Trophoblast cell (in vitro differentiated cells and primary cell): ENCODE measurements around the gene RABL6.

Source experiments
- DNase-seq, 2 donors: peaks; one replicate each; pipeline ENCODE4 v3.0.0-alpha.2; 2016
- H2AFZ ChIP-seq: 2 replicates; pipeline ENCODE4 v1.6.1; 2013; ENCODE audit warnings: low read length, moderate library complexity, mild to moderate bottlenecking; ENCODE audit not compliant: insufficient read depth, poor library complexity
- H2AK5ac ChIP-seq: 2 replicates; pipeline ENCODE4 v1.6.1; 2013; ENCODE audit warnings: mild to moderate bottlenecking, low read length
- H2BK120ac ChIP-seq: 2 replicates; pipeline ENCODE4 v1.6.1; 2013; ENCODE audit warnings: low read length, mild to moderate bottlenecking, moderate library complexity; ENCODE audit not compliant: insufficient read depth, poor library complexity
- H2BK12ac ChIP-seq: 2 replicates; pipeline ENCODE4 v1.6.1; 2013; ENCODE audit warnings: mild to moderate bottlenecking, low read length, moderate library complexity
- H2BK5ac ChIP-seq: 2 replicates; pipeline ENCODE4 v1.6.1; 2013; ENCODE audit warnings: low read length, low read depth, moderate library complexity, mild to moderate bottlenecking; ENCODE audit not compliant: poor library complexity
- H3K14ac ChIP-seq: 2 replicates; pipeline ENCODE4 v1.6.1; 2013; ENCODE audit warnings: mild to moderate bottlenecking, low read length
- H3K18ac ChIP-seq: 2 replicates; pipeline ENCODE4 v1.6.1; 2013; ENCODE audit warnings: mild to moderate bottlenecking, low read length
- H3K23ac ChIP-seq: 2 replicates; pipeline ENCODE4 v1.6.1; 2013; ENCODE audit warnings: low read length
- H3K27ac ChIP-seq: 2 replicates; pipeline ENCODE4 v1.5.1; 2013; ENCODE audit warnings: low read depth, mild to moderate bottlenecking, inconsistent platforms, low read length, moderate library complexity
- H3K27me3 ChIP-seq: 2 replicates; pipeline ENCODE4 v1.6.1; 2013; ENCODE audit warnings: inconsistent platforms, mild to moderate bottlenecking, low read length, moderate library complexity; ENCODE audit not compliant: insufficient read depth
- H3K36me3 ChIP-seq, 2 experiments: 1 replicate in 1 of 2; 2 replicates in 1 of 2; pipeline ENCODE4 v1.6.1; 2013; ENCODE audit warnings: low read length in 2 of 2, mild to moderate bottlenecking in 2 of 2, moderate library complexity in 1 of 2; ENCODE audit not compliant: insufficient read depth in 2 of 2, control insufficient read depth in 1 of 2
- H3K4ac ChIP-seq: 2 replicates; pipeline ENCODE4 v1.6.1; 2013; ENCODE audit warnings: low read depth, mild to moderate bottlenecking, low read length, moderate library complexity
- H3K4me1 ChIP-seq, 2 experiments: 1 replicate in 1 of 2; 2 replicates in 1 of 2; pipeline ENCODE4 v1.6.1; 2013; ENCODE audit warnings: low read length in 2 of 2, mild to moderate bottlenecking in 2 of 2, moderate library complexity in 1 of 2; ENCODE audit not compliant: insufficient read depth in 2 of 2, control insufficient read depth in 1 of 2
- H3K4me2 ChIP-seq: 2 replicates; pipeline ENCODE4 v1.6.1; 2013; ENCODE audit warnings: inconsistent platforms, mild to moderate bottlenecking, low read length, moderate library complexity
- H3K4me3 ChIP-seq: 2 replicates; pipeline ENCODE4 v1.5.1; 2013; ENCODE audit warnings: mild to moderate bottlenecking, low read depth, low read length, inconsistent platforms
- H3K79me1 ChIP-seq: one replicate; pipeline ENCODE4 v1.6.1; 2013; ENCODE audit warnings: low read length
- H3K79me2 ChIP-seq: 2 replicates; pipeline ENCODE4 v1.6.1; 2013; ENCODE audit warnings: low read length, mild to moderate bottlenecking; ENCODE audit not compliant: control insufficient read depth, insufficient read depth, poor library complexity
- H3K9ac ChIP-seq: 2 replicates; pipeline ENCODE4 v1.6.1; 2013; ENCODE audit warnings: mild to moderate bottlenecking, low read length
- H3K9me3 ChIP-seq: 2 replicates; pipeline ENCODE4 v1.6.1; 2013; ENCODE audit warnings: low read depth, mild to moderate bottlenecking, control low read depth, inconsistent platforms, low read length; ENCODE audit not compliant: insufficient read depth
- H4K12ac ChIP-seq: 2 replicates; pipeline ENCODE4 v1.6.1; 2013; ENCODE audit warnings: low read depth, mild to moderate bottlenecking, low read length, moderate library complexity
- H4K8ac ChIP-seq: 2 replicates; pipeline ENCODE4 v1.6.1; 2013; ENCODE audit warnings: low read depth, mild to moderate bottlenecking, low read length, moderate library complexity
- H4K91ac ChIP-seq: one replicate; pipeline ENCODE4 v1.6.1; 2013; ENCODE audit warnings: low read depth, mild to moderate bottlenecking, low read length, moderate library complexity
- WGBS: extraction: QIAGEN DNeasy Blood & Tissue Kit; methylation state at CpG from one replicate; pipeline ENCODE4 v1.1.7; 2013; ENCODE audit warnings: missing lambda C conversion rate; ENCODE audit not compliant: insufficient read length, insufficient coverage; ENCODE audit errors: extremely low coverage; 5-methylcytosine and 5-hydroxymethylcytosine counted together

The RABL6 gene

GRCh38 chr9:136851941-136852663, 44.4 kb downstream of the RABL6 start, which contains the start of gene MAMDC4:
Gene MAMDC4 (plus strand): TSS chr9:136852346. CDS start chr9:136852417, 71 bp downstream.
- Histone ChIP-seq H2BK12ac (no peak within 1 kb of the TSS), H2AK5ac (no peak within 1 kb of the TSS), H3K14ac (no peak within 1 kb of the TSS), H4K8ac (no peak within 1 kb of the TSS), H2AFZ (no peak within 1 kb of the TSS), H3K79me2 (peaks cover 9% of the 10 kb centered on the region), H4K91ac (no peak within 1 kb of the TSS), H2BK5ac (no peak within 1 kb of the TSS), H3K23ac (no peak within 1 kb of the TSS), H3K79me1 (peaks cover 15% of the 10 kb centered on the region), H3K4ac (no peak within 1 kb of the TSS), H3K9me3 (peaks cover 7% of the 10 kb centered on the region), H4K12ac (no peak within 1 kb of the TSS), H2BK120ac (no peak within 1 kb of the TSS), H3K4me3 (no peak within 1 kb of the TSS), H3K9ac (no peak within 1 kb of the TSS), H3K27me3 (no peaks in the 10 kb centered on the region), H3K27ac (no peak within 1 kb of the TSS), H3K36me3 (peaks cover 15 to 20% of the 10 kb centered on the region in 2 experiments), H3K4me2 (no peak within 1 kb of the TSS), H3K18ac (no peak within 1 kb of the TSS), H3K4me1 (peaks cover 13 to 14% of the 10 kb centered on the region in 2 experiments)
- no CpG with 5 or more reads among the region's 23 CpGs for WGBS
- DNase-seq, result no peak

- no peak for DNase-seq
- no peak overlapping the region for H3K27ac ChIP-seq
These were observed 45.2 kb downstream of the RABL6 start for GRCh38 chr9:136852664-136853595.

GRCh38 chr9:136853596-136854112, 45.9 kb downstream of the RABL6 start:
- H2BK120ac ChIP-seq, result no peak overlapping the region
- no peak overlapping the region for H3K18ac ChIP-seq
- no peak overlapping the region for H4K8ac ChIP-seq
- H3K4me2 ChIP-seq, result no peak overlapping the region
- peaks cover 21 to 26% of the 10 kb centered on the region in 2 experiments for H3K36me3 ChIP-seq
- H2AK5ac ChIP-seq, result no peak overlapping the region
- H3K14ac ChIP-seq, result no peak overlapping the region
- H3K79me1 ChIP-seq, result peaks cover 4% of the 10 kb centered on the region
- no peak for DNase-seq
- peaks cover 3% of the 10 kb centered on the region for H3K79me2 ChIP-seq
- H3K4me1 ChIP-seq, result peaks cover 13% of the 10 kb centered on the region in 2 experiments
- H4K12ac ChIP-seq, result no peak overlapping the region
- H3K9me3 ChIP-seq, result peaks cover 5% of the 10 kb centered on the region
- no peak overlapping the region for H3K4ac ChIP-seq
- H2AFZ ChIP-seq, result no peak overlapping the region
- no peak overlapping the region for H4K91ac ChIP-seq
- H3K23ac ChIP-seq, result no peak overlapping the region
- H2BK5ac ChIP-seq, result no peak overlapping the region
- H3K9ac ChIP-seq, result no peak overlapping the region
- H3K27ac ChIP-seq, result no peak overlapping the region
- H3K27me3 ChIP-seq, result no peaks in the 10 kb centered on the region
- WGBS, result no CpG with 5 or more reads among the region's 18 CpGs
- no peak overlapping the region for H2BK12ac ChIP-seq
- no peak overlapping the region for H3K4me3 ChIP-seq

More at GRCh38 chr9:136852664-136853595, 45.2 kb downstream of the RABL6 start:
- H4K12ac ChIP-seq, result no peak overlapping the region
- peaks cover 15 to 20% of the 10 kb centered on the region in 2 experiments for H3K36me3 ChIP-seq
- no peak overlapping the region for H3K4me2 ChIP-seq
- no peak overlapping the region for H2BK12ac ChIP-seq
- no peak overlapping the region for H3K9ac ChIP-seq
- H3K4me3 ChIP-seq, result no peak overlapping the region
- no peak overlapping the region for H4K8ac ChIP-seq
- no peaks in the 10 kb centered on the region for H3K27me3 ChIP-seq
- H3K18ac ChIP-seq, result no peak overlapping the region
- H3K23ac ChIP-seq, result no peak overlapping the region
- H3K9me3 ChIP-seq, result peaks cover 5% of the 10 kb centered on the region
- no peak overlapping the region for H2AK5ac ChIP-seq
- no peak overlapping the region for H2AFZ ChIP-seq
- no peak overlapping the region for H4K91ac ChIP-seq
- H3K14ac ChIP-seq, result no peak overlapping the region
- H3K79me2 ChIP-seq, result peaks cover 6% of the 10 kb centered on the region
- no CpG with 5 or more reads among the region's 29 CpGs for WGBS
- peaks cover 13 to 15% of the 10 kb centered on the region in 2 experiments for H3K4me1 ChIP-seq
- H2BK120ac ChIP-seq, result no peak overlapping the region
- peaks cover 10% of the 10 kb centered on the region for H3K79me1 ChIP-seq
- no peak overlapping the region for H3K4ac ChIP-seq
- H2BK5ac ChIP-seq, result no peak overlapping the region

GRCh38 chr9:136854113-136854841, 46.5 kb downstream of the RABL6 start:
- no peak overlapping the region for H2BK12ac ChIP-seq
- no peak overlapping the region for H3K27ac ChIP-seq
- H3K14ac ChIP-seq, result no peak overlapping the region
- H2AK5ac ChIP-seq, result no peak overlapping the region
- H3K4me3 ChIP-seq, result no peak overlapping the region
- no CpG with 5 or more reads among the region's 30 CpGs for WGBS
- no peak overlapping the region for H4K12ac ChIP-seq
- peaks cover 13% of the 10 kb centered on the region in 2 experiments for H3K4me1 ChIP-seq
- H3K23ac ChIP-seq, result no peak overlapping the region
- no peak overlapping the region for H3K4ac ChIP-seq
- H3K18ac ChIP-seq, result no peak overlapping the region
- no peak overlapping the region for H3K4me2 ChIP-seq
- no peak overlapping the region for H4K91ac ChIP-seq
- H3K27me3 ChIP-seq, result no peaks in the 10 kb centered on the region
- H2AFZ ChIP-seq, result no peak overlapping the region
- peaks cover 2% of the 10 kb centered on the region for H3K79me1 ChIP-seq
- H2BK120ac ChIP-seq, result no peak overlapping the region
- no peak for DNase-seq
- H3K36me3 ChIP-seq, result peaks cover 27 to 32% of the 10 kb centered on the region in 2 experiments
- no peak overlapping the region for H4K8ac ChIP-seq
- H3K9me3 ChIP-seq, result peaks cover 5% of the 10 kb centered on the region
- no peak overlapping the region for H2BK5ac ChIP-seq
- no peak overlapping the region for H3K9ac ChIP-seq
- peaks cover 3% of the 10 kb centered on the region for H3K79me2 ChIP-seq
